MM.1S (cell line): ENCODE results near the gene CD151.

ENCODE experiments used
- EZH2 ChIP-seq: fragments of 300-600 bp; sonication (generic); optimal IDR thresholded peaks from 2 replicates; pipeline ENCODE3; 2017; ENCODE audit warnings: low read depth, mild to moderate bottlenecking, antibody characterized with exemption, low read length, mixed read lengths
- TF ChIP-seq, protein P1 (sequence below): fragments of 300-600 bp; sonication (generic); IDR thresholded peaks from 2 replicates; pipeline ENCODE4 v1.5.1; 2016; ENCODE audit warnings: antibody characterized with exemption, low read length, mixed read lengths

- TF ChIP-seq, protein P1, sequence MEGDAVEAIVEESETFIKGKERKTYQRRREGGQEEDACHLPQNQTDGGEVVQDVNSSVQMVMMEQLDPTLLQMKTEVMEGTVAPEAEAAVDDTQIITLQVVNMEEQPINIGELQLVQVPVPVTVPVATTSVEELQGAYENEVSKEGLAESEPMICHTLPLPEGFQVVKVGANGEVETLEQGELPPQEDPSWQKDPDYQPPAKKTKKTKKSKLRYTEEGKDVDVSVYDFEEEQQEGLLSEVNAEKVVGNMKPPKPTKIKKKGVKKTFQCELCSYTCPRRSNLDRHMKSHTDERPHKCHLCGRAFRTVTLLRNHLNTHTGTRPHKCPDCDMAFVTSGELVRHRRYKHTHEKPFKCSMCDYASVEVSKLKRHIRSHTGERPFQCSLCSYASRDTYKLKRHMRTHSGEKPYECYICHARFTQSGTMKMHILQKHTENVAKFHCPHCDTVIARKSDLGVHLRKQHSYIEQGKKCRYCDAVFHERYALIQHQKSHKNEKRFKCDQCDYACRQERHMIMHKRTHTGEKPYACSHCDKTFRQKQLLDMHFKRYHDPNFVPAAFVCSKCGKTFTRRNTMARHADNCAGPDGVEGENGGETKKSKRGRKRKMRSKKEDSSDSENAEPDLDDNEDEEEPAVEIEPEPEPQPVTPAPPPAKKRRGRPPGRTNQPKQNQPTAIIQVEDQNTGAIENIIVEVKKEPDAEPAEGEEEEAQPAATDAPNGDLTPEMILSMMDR = no peak
- no peak for TF ChIP-seq EZH2
Measured at GRCh38 chr11:864898-865297, 32.1 kb downstream of the CD151 start.
